Fibroblast of lung (primary cell): ENCODE data around the gene CA4.

Experiments used
- EZH2 ChIP-seq: IDR thresholded peaks from 2 replicates; pipeline ENCODE4 v1.5.1; 2012; ENCODE audit warnings: low read length, control low read depth, mild to moderate bottlenecking; ENCODE audit errors: missing control alignments
- TF ChIP-seq, protein P1 (sequence below), 2 donors: IDR thresholded peaks in 1 of 2; conservative IDR thresholded peaks in 1 of 2; 1 replicate in 1 of 2; 2 replicates in 1 of 2; pipeline ENCODE4 v1.5.1; 2011 to 2012; ENCODE audit warnings: low read length in 2 of 2, control low read depth in 1 of 2, inconsistent platforms in 1 of 2, low read depth in 1 of 2, mild to moderate bottlenecking in 1 of 2

- TF ChIP-seq, protein P1, sequence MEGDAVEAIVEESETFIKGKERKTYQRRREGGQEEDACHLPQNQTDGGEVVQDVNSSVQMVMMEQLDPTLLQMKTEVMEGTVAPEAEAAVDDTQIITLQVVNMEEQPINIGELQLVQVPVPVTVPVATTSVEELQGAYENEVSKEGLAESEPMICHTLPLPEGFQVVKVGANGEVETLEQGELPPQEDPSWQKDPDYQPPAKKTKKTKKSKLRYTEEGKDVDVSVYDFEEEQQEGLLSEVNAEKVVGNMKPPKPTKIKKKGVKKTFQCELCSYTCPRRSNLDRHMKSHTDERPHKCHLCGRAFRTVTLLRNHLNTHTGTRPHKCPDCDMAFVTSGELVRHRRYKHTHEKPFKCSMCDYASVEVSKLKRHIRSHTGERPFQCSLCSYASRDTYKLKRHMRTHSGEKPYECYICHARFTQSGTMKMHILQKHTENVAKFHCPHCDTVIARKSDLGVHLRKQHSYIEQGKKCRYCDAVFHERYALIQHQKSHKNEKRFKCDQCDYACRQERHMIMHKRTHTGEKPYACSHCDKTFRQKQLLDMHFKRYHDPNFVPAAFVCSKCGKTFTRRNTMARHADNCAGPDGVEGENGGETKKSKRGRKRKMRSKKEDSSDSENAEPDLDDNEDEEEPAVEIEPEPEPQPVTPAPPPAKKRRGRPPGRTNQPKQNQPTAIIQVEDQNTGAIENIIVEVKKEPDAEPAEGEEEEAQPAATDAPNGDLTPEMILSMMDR (conservative IDR thresholded peaks at IDR 0.05 in 1 of 2, IDR thresholded peaks at IDR 0.05 in 1 of 2; ENCODE audit: low read depth in 1 of 2, low read length in 2 of 2), result no peak
- no peak for TF ChIP-seq EZH2
Observed at GRCh38 chr17:60173304-60173819, 23.6 kb downstream of the CA4 start.
